H9 (cell line): Measurements from ENCODE around the gene USP6NL. TPM values are rescaled to one million over a fixed set of nuclear protein-coding genes. Genes with fewer than 3 reads are reported as not detected.

Source experiments
- DNase-seq: peaks from one replicate; pipeline ENCODE4 v3.0.0-alpha.2; 2017
- H2AFZ ChIP-seq: one replicate; pipeline ENCODE4 v1.6.1; 2013; ENCODE audit warnings: mild to moderate bottlenecking, low read length, control low read depth, moderate library complexity
- H2AK5ac ChIP-seq: 2 replicates; pipeline ENCODE4 v1.6.1; 2013; ENCODE audit warnings: low read length, control low read depth, mixed read lengths; ENCODE audit not compliant: insufficient read length
- H2BK120ac ChIP-seq: one replicate; pipeline ENCODE4 v1.6.1; 2013; ENCODE audit warnings: low read depth, mild to moderate bottlenecking, low read length, control low read depth, inconsistent platforms; ENCODE audit not compliant: poor library complexity, severe bottlenecking
- H2BK12ac ChIP-seq: 2 replicates; pipeline ENCODE4 v1.6.1; 2013; ENCODE audit warnings: low read length, control low read depth, mixed read lengths, low read depth; ENCODE audit not compliant: insufficient read length
- H2BK15ac ChIP-seq: 2 replicates; pipeline ENCODE4 v1.6.1; 2013; ENCODE audit warnings: low read depth, low read length, control low read depth
- H2BK20ac ChIP-seq: one replicate; pipeline ENCODE4 v1.6.1; 2013; ENCODE audit warnings: low read depth, mild to moderate bottlenecking, low read length, control low read depth, inconsistent platforms; ENCODE audit not compliant: poor library complexity, severe bottlenecking
- H2BK5ac ChIP-seq: 2 replicates; pipeline ENCODE4 v1.6.1; 2013; ENCODE audit warnings: low read length, control low read depth, mixed read lengths; ENCODE audit not compliant: insufficient read length
- H3K14ac ChIP-seq: 2 replicates; pipeline ENCODE4 v1.6.1; 2013; ENCODE audit warnings: low read length, control low read depth; ENCODE audit not compliant: insufficient read depth
- H3K18ac ChIP-seq: 2 replicates; pipeline ENCODE4 v1.6.1; 2013; ENCODE audit warnings: low read depth, mild to moderate bottlenecking, mixed read lengths, low read length, control low read depth; ENCODE audit not compliant: insufficient read length
- H3K23ac ChIP-seq: 2 replicates; pipeline ENCODE4 v1.6.1; 2013; ENCODE audit warnings: low read length, control low read depth, mixed read lengths, low read depth; ENCODE audit not compliant: insufficient read length
- H3K23me2 ChIP-seq: 2 replicates; pipeline ENCODE4 v1.6.1; 2013; ENCODE audit warnings: low read depth, mild to moderate bottlenecking, mixed read lengths, low read length, control low read depth; ENCODE audit not compliant: insufficient read length, poor library complexity, severe bottlenecking
- H3K27ac ChIP-seq: 2 replicates; pipeline ENCODE4 v1.5.1; 2013; ENCODE audit warnings: low read length, control low read depth, mixed read lengths, low read depth; ENCODE audit not compliant: insufficient read length
- H3K27me3 ChIP-seq: 2 replicates; pipeline ENCODE4 v1.6.1; 2013; ENCODE audit warnings: low read length, control low read depth, inconsistent platforms; ENCODE audit not compliant: insufficient read depth
- H3K4ac ChIP-seq: 2 replicates; pipeline ENCODE4 v1.6.1; 2013; ENCODE audit warnings: low read depth, mild to moderate bottlenecking, control low read depth, inconsistent platforms, low read length, moderate library complexity
- H3K4me1 ChIP-seq: 2 replicates; pipeline ENCODE4 v1.6.1; 2013; ENCODE audit warnings: low read length, control low read depth, inconsistent platforms; ENCODE audit not compliant: insufficient read depth
- H3K4me2 ChIP-seq: 2 replicates; pipeline ENCODE4 v1.6.1; 2013; ENCODE audit warnings: low read length, control low read depth, mixed read lengths; ENCODE audit not compliant: insufficient read length, insufficient read depth
- H3K56ac ChIP-seq: 2 replicates; pipeline ENCODE4 v1.6.1; 2013; ENCODE audit warnings: low read depth, mild to moderate bottlenecking, mixed read lengths, low read length, control low read depth; ENCODE audit not compliant: insufficient read length
- H3K79me1 ChIP-seq: 2 replicates; pipeline ENCODE4 v1.6.1; 2013; ENCODE audit warnings: low read depth, mild to moderate bottlenecking, moderate library complexity, low read length, control low read depth, inconsistent platforms; ENCODE audit not compliant: insufficient read depth, poor library complexity, severe bottlenecking
- H3K79me2 ChIP-seq: 2 replicates; pipeline ENCODE4 v1.6.1; 2013; ENCODE audit warnings: low read length, control low read depth, inconsistent platforms; ENCODE audit not compliant: insufficient read depth
- H3K9ac ChIP-seq: 2 replicates; pipeline ENCODE4 v1.6.1; 2013; ENCODE audit warnings: low read length, control low read depth, mixed read lengths; ENCODE audit not compliant: insufficient read length; ENCODE audit errors: extremely low read depth
- H3K9me3 ChIP-seq: one replicate; pipeline ENCODE4 v1.6.1; 2013; ENCODE audit warnings: low read depth, low read length, inconsistent platforms; ENCODE audit not compliant: control insufficient read depth
- H3T11ph ChIP-seq: one replicate; pipeline ENCODE4 v1.6.1; 2013; ENCODE audit warnings: mild to moderate bottlenecking, low read length, control low read depth, inconsistent platforms
- H4K20me1 ChIP-seq: one replicate; pipeline ENCODE4 v1.6.1; 2013; ENCODE audit not compliant: control insufficient read depth, insufficient read length, insufficient read depth
- H4K5ac ChIP-seq: 2 replicates; pipeline ENCODE4 v1.6.1; 2013; ENCODE audit warnings: low read depth, mild to moderate bottlenecking, mixed read lengths, low read length, control low read depth; ENCODE audit not compliant: insufficient read length
- H4K8ac ChIP-seq: replicated peaks from 2 replicates; pipeline ENCODE4 v1.6.1; 2013; ENCODE audit warnings: low read length, control low read depth, mixed read lengths, low read depth; ENCODE audit not compliant: insufficient read length
- H4K91ac ChIP-seq: 2 replicates; pipeline ENCODE4 v1.6.1; 2013; ENCODE audit warnings: low read depth, mild to moderate bottlenecking, moderate library complexity, mixed read lengths, low read length, control low read depth; ENCODE audit not compliant: insufficient read length
- H3K27ac Mint-ChIP-seq, 3 experiments: 2 replicates in 2 of 3; 3 replicates in 1 of 3; pipeline ENCODE4 v1.8.0; 2020 to 2021; ENCODE audit warnings: mixed read lengths in 3 of 3, mild to moderate bottlenecking in 1 of 3, moderate library complexity in 1 of 3
- H3K27me3 Mint-ChIP-seq: 2 replicates; pipeline ENCODE4 v1.8.0; 2021; ENCODE audit warnings: low read depth, mild to moderate bottlenecking, moderate library complexity, mixed read lengths
- H3K36me3 Mint-ChIP-seq, 3 experiments: 2 replicates in 2 of 3; 3 replicates in 1 of 3; pipeline ENCODE4 v1.8.0; 2020 to 2021; ENCODE audit warnings: low read depth in 3 of 3, mixed read lengths in 3 of 3; ENCODE audit not compliant: insufficient read depth in 1 of 3
- H3K4me1 Mint-ChIP-seq, 2 experiments: 2 replicates each; pipeline ENCODE4 v1.8.0; 2020; ENCODE audit warnings: mixed read lengths in 2 of 2
- H3K4me3 Mint-ChIP-seq, 2 experiments: 2 replicates in 1 of 2; 3 replicates in 1 of 2; pipeline ENCODE4 v1.8.0; 2020 to 2021; ENCODE audit warnings: mild to moderate bottlenecking in 2 of 2, mixed read lengths in 2 of 2, moderate library complexity in 1 of 2
- H3K9me3 Mint-ChIP-seq, 2 experiments: 2 replicates in 1 of 2; 3 replicates in 1 of 2; pipeline ENCODE4 v1.8.0; 2020; ENCODE audit warnings: mild to moderate bottlenecking in 2 of 2, mixed read lengths in 2 of 2, moderate library complexity in 1 of 2
- CTCF ChIP-seq: fragments of 200-600 bp; sonication (generic); conservative IDR thresholded peaks from 3 replicates; pipeline ENCODE4 v1.8.0; 2021; ENCODE audit warnings: antibody characterized with exemption, mild to moderate bottlenecking
- WGBS: extraction: QIAGEN DNeasy Blood & Tissue Kit; methylation state at CpG from one replicate; pipeline ENCODE4 v1.1.7; 2013; ENCODE audit warnings: missing lambda C conversion rate, low lambda C conversion rate, mixed read lengths; ENCODE audit not compliant: insufficient read length; ENCODE audit errors: extremely low coverage; 5-methylcytosine and 5-hydroxymethylcytosine counted together
- total RNA-seq: library from RNA; stranded (reverse); gene quantifications from 2 replicates; pipeline ENCODE4 v1.2.1, GENCODE V29; 2021

Gene USP6NL
- total RNA-seq, 1 experiment from 2014 or later = 28.3 TPM

GRCh38 chr10:11610166-11610825 is 1.2 kb downstream of the USP6NL start:
- H3K27me3 ChIP-seq = no peaks in the 10 kb centered on the region
- no peak overlapping the region for H4K91ac ChIP-seq
- WGBS = no CpG with 5 or more reads among the region's 9 CpGs
- no peak overlapping the region for H2BK120ac ChIP-seq
- H3K4ac ChIP-seq = no peak overlapping the region; the same call in 1 of the 2 replicates
- peak overlapping the region; percentile 91 to 92 for H3K4me3 Mint-ChIP-seq
- H2BK15ac ChIP-seq = no peak overlapping the region
- no peak for DNase-seq
- peaks cover 7% of the 10 kb centered on the region for H3K23me2 ChIP-seq
- H3K9me3 Mint-ChIP-seq = no peaks in the 10 kb centered on the region
- TF ChIP-seq CTCF = no peak
- H3K36me3 Mint-ChIP-seq = peaks cover 0 to 6% (median 2%) of the 10 kb centered on the region in 3 experiments; a peak in 2 of 7 replicates
- H4K20me1 ChIP-seq = no peaks in the 10 kb centered on the region
- H2BK5ac ChIP-seq = no peak overlapping the region
- H3K79me1 ChIP-seq = peaks cover 3% of the 10 kb centered on the region
- no peaks in the 10 kb centered on the region for H3K9me3 ChIP-seq
- H2AK5ac ChIP-seq = no peak overlapping the region
- peaks cover 9% of the 10 kb centered on the region for H3K4me1 ChIP-seq
- H4K8ac ChIP-seq = peak overlapping the region; percentile 97
- peak overlapping the region; percentile 93 for H3K18ac ChIP-seq
- peaks cover 36 to 37% of the 10 kb centered on the region in 2 experiments for H3K4me1 Mint-ChIP-seq
- H3K23ac ChIP-seq = peak overlapping the region; percentile 41
- peak overlapping the region; percentile 76 for H2BK12ac ChIP-seq
- H3K56ac ChIP-seq = no peak overlapping the region
- peak overlapping the region; percentile 95 for H3K9ac ChIP-seq
- no peak overlapping the region for H3T11ph ChIP-seq
- peak overlapping the region; percentile 84 to 96 (median 95); a peak in 6 of 7 replicates for H3K27ac Mint-ChIP-seq
- peaks cover 8% of the 10 kb centered on the region for H3K27me3 Mint-ChIP-seq
- H3K79me2 ChIP-seq = peaks cover 28% of the 10 kb centered on the region; the same call in 1 of the 2 replicates
- H3K14ac ChIP-seq = peak overlapping the region; percentile 97
- peak overlapping the region; percentile 69 for H2AFZ ChIP-seq
- peak overlapping the region; percentile 97 for H4K5ac ChIP-seq
- peak overlapping the region; percentile 99 for H3K4me2 ChIP-seq
- H2BK20ac ChIP-seq = no peak overlapping the region
- peak overlapping the region; percentile 79 for H3K27ac ChIP-seq
